Immature natural killer cell (primary cell): Measurements from ENCODE around the gene DTWD2. TPM values are rescaled to one million over a fixed set of nuclear protein-coding genes. Genes with fewer than 3 reads are reported as not detected.
"Not testable (repeated sequence)": the region's sequence is repeated elsewhere in the genome, so short reads cannot be mapped to it uniquely, and the experiment has no call there.

Experiments
- DNase-seq, 3 donors: peaks; one replicate each; pipeline ENCODE4 v3.0.0; 2022; ENCODE audit warnings: mixed read lengths in 1 of 3
- H3K27ac Mint-ChIP-seq, 6 donors: one replicate each; pipeline ENCODE4 v1.8.0; 2020; ENCODE audit warnings: mixed read lengths in 6 of 6, mild to moderate bottlenecking in 5 of 6, inconsistent platforms in 4 of 6, moderate library complexity in 3 of 6
- H3K27me3 Mint-ChIP-seq, 3 donors: one replicate each; pipeline ENCODE4 v1.8.0; 2020 to 2021; ENCODE audit warnings: low read depth in 3 of 3, mild to moderate bottlenecking in 3 of 3, mixed read lengths in 3 of 3, moderate library complexity in 3 of 3, inconsistent platforms in 1 of 3
- H3K36me3 Mint-ChIP-seq, 3 donors: one replicate each; pipeline ENCODE4 v1.8.0; 2020; ENCODE audit warnings: mixed read lengths in 3 of 3, inconsistent platforms in 2 of 3, mild to moderate bottlenecking in 2 of 3
- H3K4me1 Mint-ChIP-seq, 2 donors: one replicate each; pipeline ENCODE4 v1.8.0; 2020; ENCODE audit warnings: inconsistent platforms in 2 of 2, mild to moderate bottlenecking in 2 of 2, mixed read lengths in 2 of 2, moderate library complexity in 1 of 2
- H3K4me3 Mint-ChIP-seq, 5 donors: one replicate each; pipeline ENCODE4 v1.8.0; 2020; ENCODE audit warnings: mild to moderate bottlenecking in 5 of 5, mixed read lengths in 5 of 5, inconsistent platforms in 3 of 5, moderate library complexity in 3 of 5
- H3K9me3 Mint-ChIP-seq, 6 donors: one replicate each; pipeline ENCODE4 v1.8.0; 2020; ENCODE audit warnings: mild to moderate bottlenecking in 6 of 6, mixed read lengths in 6 of 6, inconsistent platforms in 4 of 6, moderate library complexity in 3 of 6
- polyA plus RNA-seq, 3 donors: library from polyadenylated mRNA; unstranded; fragments of 300-500 nt; fragmentation: Illumina TruSeq; gene quantifications; one replicate each; pipeline ENCODE4 v1.2.3, GENCODE V29; 2021

Gene DTWD2
- polyA plus RNA-seq, 3 donors from 2014 or later = 2.0 to 4.2 (median 2.9) TPM

- no peak for DNase-seq
- Mint-ChIP-seq H3K4me1 (no peaks in the 10 kb centered on the region), H3K27me3 (peaks cover 0 to 1% (median 0%) of the 10 kb centered on the region in 3 donors), H3K36me3 (peaks cover 0 to 5% (median 3%) of the 10 kb centered on the region in 3 donors), H3K4me3 (no peak overlapping the region), H3K9me3 (no peaks in the 10 kb centered on the region), H3K27ac (no peak overlapping the region)
Observed at GRCh38 chr5:118956727-118957126, 31.6 kb downstream of the DTWD2 start.

GRCh38 chr5:118953652-118954005, 34.7 kb downstream of the DTWD2 start:
- no peaks in the 10 kb centered on the region for H3K4me1 Mint-ChIP-seq
- H3K27ac Mint-ChIP-seq = no peak overlapping the region
- peaks cover 0 to 13% (median 7%) of the 10 kb centered on the region in 3 donors for H3K36me3 Mint-ChIP-seq
- no peak for DNase-seq
- H3K4me3 Mint-ChIP-seq = no peak overlapping the region
- H3K9me3 Mint-ChIP-seq = no peaks in the 10 kb centered on the region
- H3K27me3 Mint-ChIP-seq = peaks cover 0 to 1% (median 0%) of the 10 kb centered on the region in 3 donors

GRCh38 chr5:118952992-118953651, 35.2 kb downstream of the DTWD2 start:
- Mint-ChIP-seq H3K36me3 (peaks cover 0 to 10% (median 7%) of the 10 kb centered on the region in 3 donors), H3K27me3 (peaks cover 0 to 1% (median 0%) of the 10 kb centered on the region in 3 donors), H3K4me1 (no peaks in the 10 kb centered on the region), H3K9me3 (no peaks in the 10 kb centered on the region), H3K4me3 (no peak overlapping the region), H3K27ac (no peak overlapping the region)
- DNase-seq = no peak

GRCh38 chr5:118952306-118952705, 36.0 kb downstream of the DTWD2 start:
- not testable (repeated sequence) for H3K9me3 Mint-ChIP-seq, DNase-seq, H3K27me3 Mint-ChIP-seq, H3K4me3 Mint-ChIP-seq, H3K4me1 Mint-ChIP-seq, H3K27ac Mint-ChIP-seq
- peaks cover 0 to 10% (median 7%) of the 10 kb centered on the region in 3 donors for H3K36me3 Mint-ChIP-seq

- not testable (repeated sequence) for H3K4me3 Mint-ChIP-seq, H3K9me3 Mint-ChIP-seq, H3K4me1 Mint-ChIP-seq, DNase-seq, H3K27me3 Mint-ChIP-seq, H3K27ac Mint-ChIP-seq
- H3K36me3 Mint-ChIP-seq = peaks cover 0 to 10% (median 7%) of the 10 kb centered on the region in 3 donors
Observed at GRCh38 chr5:118950354-118950753, 38.0 kb downstream of the DTWD2 start.

- no peaks in the 10 kb centered on the region for H3K9me3 Mint-ChIP-seq
- H3K27me3 Mint-ChIP-seq = peaks cover 0 to 1% (median 0%) of the 10 kb centered on the region in 3 donors
- H3K4me1 Mint-ChIP-seq = no peaks in the 10 kb centered on the region
- H3K4me3 Mint-ChIP-seq = no peak overlapping the region
- no peak overlapping the region for H3K27ac Mint-ChIP-seq
- H3K36me3 Mint-ChIP-seq = peaks cover 5 to 14% (median 7%) of the 10 kb centered on the region in 3 donors
- no peak for DNase-seq
Observed at GRCh38 chr5:118946138-118946800, 42.1 kb downstream of the DTWD2 start.

GRCh38 chr5:118937393-118938061, 50.8 kb downstream of the DTWD2 start:
- H3K27me3 Mint-ChIP-seq = peaks cover 0 to 2% (median 0%) of the 10 kb centered on the region in 3 donors
- no peak for DNase-seq
- H3K36me3 Mint-ChIP-seq = peaks cover 3 to 29% (median 16%) of the 10 kb centered on the region in 3 donors

GRCh38 chr5:118933703-118934102, 54.6 kb downstream of the DTWD2 start:
- no peaks in the 10 kb centered on the region for H3K4me1 Mint-ChIP-seq
- no peak for DNase-seq
- peaks cover 0 to 2% (median 0%) of the 10 kb centered on the region in 3 donors for H3K27me3 Mint-ChIP-seq
- H3K9me3 Mint-ChIP-seq = peaks cover 0 to 1% (median 0%) of the 10 kb centered on the region in 6 donors
- no peak overlapping the region for H3K27ac Mint-ChIP-seq
- peaks cover 4 to 37% (median 19%) of the 10 kb centered on the region in 3 donors for H3K36me3 Mint-ChIP-seq
- no peak overlapping the region for H3K4me3 Mint-ChIP-seq

More at GRCh38 chr5:118937393-118938061, 50.8 kb downstream of the DTWD2 start:
- no peaks in the 10 kb centered on the region for H3K4me1 Mint-ChIP-seq
- H3K9me3 Mint-ChIP-seq = no peaks in the 10 kb centered on the region
- H3K27ac Mint-ChIP-seq = no peak overlapping the region
- no peak overlapping the region for H3K4me3 Mint-ChIP-seq

GRCh38 chr5:118931564-118931963, 56.8 kb downstream of the DTWD2 start:
- no peak for DNase-seq
- Mint-ChIP-seq H3K27ac (no peak overlapping the region), H3K36me3 (peaks cover 8 to 32% (median 18%) of the 10 kb centered on the region in 3 donors), H3K4me1 (no peaks in the 10 kb centered on the region), H3K4me3 (no peak overlapping the region), H3K27me3 (peaks cover 0 to 2% (median 0%) of the 10 kb centered on the region in 3 donors), H3K9me3 (peaks cover 0 to 1% (median 0%) of the 10 kb centered on the region in 6 donors)

- no peak overlapping the region for H3K4me3 Mint-ChIP-seq
- no peaks in the 10 kb centered on the region for H3K4me1 Mint-ChIP-seq
- no peak overlapping the region for H3K27ac Mint-ChIP-seq
- no peaks in the 10 kb centered on the region for H3K9me3 Mint-ChIP-seq
- no peaks in the 10 kb centered on the region for H3K27me3 Mint-ChIP-seq
- H3K36me3 Mint-ChIP-seq = peaks cover 7 to 21% (median 20%) of the 10 kb centered on the region in 3 donors
- no peak for DNase-seq
Observed at GRCh38 chr5:118924006-118924389, 64.3 kb downstream of the DTWD2 start.

- Mint-ChIP-seq H3K36me3 (peaks cover 11 to 25% (median 18%) of the 10 kb centered on the region in 3 donors), H3K9me3 (no peaks in the 10 kb centered on the region), H3K4me1 (no peaks in the 10 kb centered on the region), H3K27me3 (no peaks in the 10 kb centered on the region), H3K4me3 (no peak overlapping the region), H3K27ac (no peak overlapping the region)
- no peak for DNase-seq
Observed at GRCh38 chr5:118923295-118924005, 64.9 kb downstream of the DTWD2 start.

GRCh38 chr5:118921866-118922265, 66.5 kb downstream of the DTWD2 start:
- Mint-ChIP-seq H3K4me1 (no peaks in the 10 kb centered on the region), H3K9me3 (no peaks in the 10 kb centered on the region), H3K27ac (no peak overlapping the region), H3K27me3 (peaks cover 0 to 2% (median 0%) of the 10 kb centered on the region in 3 donors), H3K36me3 (peaks cover 13 to 27% (median 16%) of the 10 kb centered on the region in 3 donors), H3K4me3 (no peak overlapping the region)
- DNase-seq = no peak

GRCh38 chr5:118919016-118919415, 69.3 kb downstream of the DTWD2 start:
- Mint-ChIP-seq H3K4me3 (no peak overlapping the region), H3K36me3 (peaks cover 4 to 17% (median 13%) of the 10 kb centered on the region in 3 donors), H3K27ac (no peak overlapping the region), H3K4me1 (no peaks in the 10 kb centered on the region), H3K9me3 (no peaks in the 10 kb centered on the region), H3K27me3 (peaks cover 0 to 2% (median 0%) of the 10 kb centered on the region in 3 donors)
- DNase-seq = no peak
